Ectodermal cell (in vitro differentiated cells): ENCODE data around the gene TMEM126B.
"Not testable (repeated sequence)": the region's sequence is repeated elsewhere in the genome, so short reads cannot be mapped to it uniquely, and the experiment has no call there.

Experiments used
- H3K27ac ChIP-seq: 2 replicates; pipeline ENCODE4 v1.7.0; 2013; ENCODE audit warnings: mild to moderate bottlenecking, low read depth, low read length; ENCODE audit not compliant: insufficient read depth, poor library complexity, severe bottlenecking
- H3K27me3 ChIP-seq: 2 replicates; pipeline ENCODE4 v1.7.0; 2013; ENCODE audit warnings: mild to moderate bottlenecking, low read length; ENCODE audit not compliant: insufficient read depth, control insufficient read depth, poor library complexity, severe bottlenecking
- H3K36me3 ChIP-seq: one replicate; pipeline ENCODE4 v1.7.0; 2013; ENCODE audit warnings: low read length; ENCODE audit not compliant: control insufficient read depth, insufficient read depth
- H3K4me1 ChIP-seq: one replicate; pipeline ENCODE4 v1.7.0; 2013; ENCODE audit warnings: low read length; ENCODE audit not compliant: control insufficient read depth, insufficient read depth
- H3K4me3 ChIP-seq: 2 replicates; pipeline ENCODE4 v1.7.0; 2013; ENCODE audit warnings: low read depth, low read length, control low read depth; ENCODE audit not compliant: insufficient read depth
- H3K9me3 ChIP-seq: 2 replicates; pipeline ENCODE4 v1.7.0; 2013; ENCODE audit warnings: mild to moderate bottlenecking, low read length, moderate library complexity; ENCODE audit not compliant: control insufficient read depth
- WGBS, 2 experiments: methylation state at CpG; one replicate each; pipeline ENCODE4 v1.1.7; 2013; ENCODE audit warnings: missing lambda C conversion rate in 2 of 2; 5-methylcytosine and 5-hydroxymethylcytosine counted together

The TMEM126B gene

GRCh38 chr11:85608621-85609020 lies 19.8 kb upstream of the TMEM126B start:
- H3K27ac ChIP-seq, H3K9me3 ChIP-seq, H3K27me3 ChIP-seq, H3K4me1 ChIP-seq, H3K36me3 ChIP-seq, H3K4me3 ChIP-seq: not testable (repeated sequence)

GRCh38 chr11:85609286-85609685 lies 19.1 kb upstream of the TMEM126B start:
- not testable (repeated sequence) for H3K9me3 ChIP-seq, H3K27me3 ChIP-seq, H3K4me1 ChIP-seq, H3K36me3 ChIP-seq, H3K27ac ChIP-seq, H3K4me3 ChIP-seq
- 82 to 92% methylated on average over 2 of the region's 2 CpGs for WGBS, 2 experiments

GRCh38 chr11:85611643-85612042 lies 16.8 kb upstream of the TMEM126B start:
- not testable (repeated sequence) for H3K9me3 ChIP-seq, H3K4me3 ChIP-seq, H3K4me1 ChIP-seq, H3K27me3 ChIP-seq, H3K27ac ChIP-seq, H3K36me3 ChIP-seq
- WGBS, 2 experiments: 94 to 95% methylated on average over 1 to 2 of the region's 2 CpGs

GRCh38 chr11:85619499-85619898 lies 8.9 kb upstream of the TMEM126B start:
- Histone ChIP-seq H3K4me1 (no peaks in the 10 kb centered on the region), H3K36me3 (no peaks in the 10 kb centered on the region)

GRCh38 chr11:85620256-85620655 lies 8.1 kb upstream of the TMEM126B start:
- 94 to 99% methylated on average over 2 to 3 of the region's 3 CpGs for WGBS, 2 experiments

More at GRCh38 chr11:85619499-85619898, 8.9 kb upstream of the TMEM126B start:
- 89 to 91% methylated on average over 6 of the region's 6 CpGs for WGBS, 2 experiments
- Histone ChIP-seq H3K9me3 (no peaks in the 10 kb centered on the region), H3K27me3 (no peaks in the 10 kb centered on the region), H3K4me3 (no peak overlapping the region), H3K27ac (no peak overlapping the region)

GRCh38 chr11:85626496-85626895 lies 1.9 kb upstream of the TMEM126B start:
- WGBS, 2 experiments: 80 to 90% methylated on average over 1 to 2 of the region's 2 CpGs
- Histone ChIP-seq H3K27me3 (no peaks in the 10 kb centered on the region), H3K27ac (no peak overlapping the region), H3K4me1 (peaks cover 9% of the 10 kb centered on the region), H3K36me3 (no peaks in the 10 kb centered on the region), H3K9me3 (no peaks in the 10 kb centered on the region), H3K4me3 (no peak overlapping the region)

More at GRCh38 chr11:85620256-85620655, 8.1 kb upstream of the TMEM126B start:
- H3K4me1 ChIP-seq: no peaks in the 10 kb centered on the region
- no peaks in the 10 kb centered on the region for H3K9me3 ChIP-seq
- no peak overlapping the region for H3K4me3 ChIP-seq
- no peaks in the 10 kb centered on the region for H3K36me3 ChIP-seq
- no peak overlapping the region for H3K27ac ChIP-seq
- H3K27me3 ChIP-seq: no peaks in the 10 kb centered on the region

- Histone ChIP-seq H3K9me3 (no peaks in the 10 kb centered on the region), H3K36me3 (peaks cover 3% of the 10 kb centered on the region), H3K27ac (peak within 1 kb of the TSS; percentile 80), H3K4me1 (peaks cover 9% of the 10 kb centered on the region), H3K27me3 (no peaks in the 10 kb centered on the region), H3K4me3 (peak within 1 kb of the TSS; percentile 81)
- 3 to 4% methylated on average over 23 of the region's 23 CpGs for WGBS, 2 experiments
Measured at GRCh38 chr11:85627332-85627997, 928 bp upstream of the TMEM126B start, which contains the start of gene DLG2. Gene DLG2 (minus strand): TSS chr11:85627344.

GRCh38 chr11:85628771-85629341 lies 463 bp downstream of the TMEM126B start:
- WGBS, 2 experiments: 0% methylated on average over 11 to 12 of the region's 13 CpGs
- no peak overlapping the region for H3K27ac ChIP-seq

GRCh38 chr11:85634747-85635146 lies 6.4 kb downstream of the TMEM126B start:
- WGBS, 2 experiments: 100% methylated on average over 1 to 2 of the region's 3 CpGs

More at GRCh38 chr11:85628771-85629341, 463 bp downstream of the TMEM126B start:
- Histone ChIP-seq H3K36me3 (peaks cover 3% of the 10 kb centered on the region), H3K4me3 (peak overlapping the region; percentile 81), H3K9me3 (no peaks in the 10 kb centered on the region), H3K4me1 (peaks cover 9% of the 10 kb centered on the region), H3K27me3 (no peaks in the 10 kb centered on the region)

GRCh38 chr11:85643191-85643614 lies 14.8 kb downstream of the TMEM126B start:
- H3K27ac ChIP-seq: no peak overlapping the region
- 87 to 90% methylated on average over 2 of the region's 2 CpGs for WGBS, 2 experiments
- H3K9me3 ChIP-seq: no peaks in the 10 kb centered on the region
- H3K4me1 ChIP-seq: no peaks in the 10 kb centered on the region
- no peaks in the 10 kb centered on the region for H3K36me3 ChIP-seq
- H3K4me3 ChIP-seq: no peak overlapping the region
- no peaks in the 10 kb centered on the region for H3K27me3 ChIP-seq

More at GRCh38 chr11:85634747-85635146, 6.4 kb downstream of the TMEM126B start:
- H3K27ac ChIP-seq: no peak overlapping the region
- H3K4me1 ChIP-seq: peaks cover under 1% of the 10 kb centered on the region
- H3K4me3 ChIP-seq: no peak overlapping the region
- H3K9me3 ChIP-seq: no peaks in the 10 kb centered on the region
- H3K27me3 ChIP-seq: no peaks in the 10 kb centered on the region
- peaks cover 5% of the 10 kb centered on the region for H3K36me3 ChIP-seq
